ENCODE data around the gene PLIN3. TPM values are rescaled to one million over a fixed set of nuclear protein-coding genes. Genes with fewer than 3 reads are reported as not detected.

PLIN3 gene
- total and polyA plus RNA-seq, 2 donors (not counting 1 experiment from before 2014, with no cell fraction given) = 27.6 to 34.3 TPM

DNA sequence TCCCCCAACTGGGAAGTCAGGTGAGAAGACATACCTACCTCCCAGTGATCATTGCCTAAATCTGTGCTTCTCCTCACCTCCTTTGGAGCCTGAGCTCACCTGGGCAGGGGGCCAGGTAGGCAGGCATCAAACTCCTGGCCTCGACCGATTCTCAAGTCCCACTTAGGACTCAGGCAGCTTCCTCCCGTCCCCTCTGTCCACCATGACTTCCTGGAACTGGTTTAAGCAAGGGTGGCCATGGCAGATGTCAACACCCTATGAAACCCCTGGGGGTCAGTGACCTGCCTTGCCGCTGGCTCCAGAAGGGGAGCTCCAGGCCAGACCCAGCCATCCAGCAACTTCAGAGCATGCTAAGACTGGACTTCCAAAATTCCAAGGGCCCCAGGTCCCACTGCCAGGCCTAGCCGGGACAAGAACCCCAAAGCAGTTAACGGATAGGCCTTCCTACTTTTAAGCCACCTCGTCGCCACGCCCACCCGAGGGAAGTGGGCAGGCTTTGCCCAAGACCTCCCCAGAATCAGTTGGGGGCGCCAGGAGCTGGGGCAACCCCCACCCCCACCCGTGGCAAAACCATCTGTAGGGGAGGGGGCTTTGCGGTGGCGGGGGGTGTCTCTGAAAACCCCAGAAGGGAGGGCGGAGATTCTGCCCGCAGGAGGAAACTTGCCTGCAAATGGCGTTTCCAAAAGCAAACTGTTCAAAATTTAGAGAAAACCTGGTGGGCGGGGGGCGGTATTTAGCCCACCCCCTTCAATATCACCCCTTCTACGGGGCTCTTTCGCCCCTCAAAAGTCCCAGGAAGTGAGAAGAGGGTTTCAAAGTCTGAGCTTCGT lies 657 bp downstream of the PLIN3 start:
- CTCF ChIA-PET = interaction anchor here (0.7 to 13.6 kb wide), 15 partner anchors 8 to 182 kb away, joined by 3 to 219 read pairs (median 4); partner anchors contain the start of genes KDM4B, TICAM1 and UHRF1
- intact Hi-C loops (cut with micrococcal nuclease) = loop anchor here (2.0 to 5.0 kb wide), 3 partner anchors 55 to 395 kb away; partner anchors contain the start of genes HDGFL2 and KDM4B

More for the DNA sequence above, 657 bp downstream of the PLIN3 start:
- peak overlapping the region; percentile 56 to 77 for H3K27ac ChIP-seq (ENCODE audit: low read length in 2 of 2)
- Mint-ChIP-seq H3K9me3 (ENCODE audit: insufficient read depth) (no peaks in the 10 kb centered on the region), H3K4me3 (peak overlapping the region; percentile 88), H3K4me1 (peaks cover 23% of the 10 kb centered on the region), H3K27me3 (no peaks in the 10 kb centered on the region), H3K27ac (peak overlapping the region; percentile 82)
- H3K36me3 ChIP-seq (replicated peaks in 1 of 2; ENCODE audit: control extremely low read depth in 1 of 2, control insufficient read depth in 1 of 2, extremely low read depth in 1 of 2, insufficient read depth in 2 of 2, low read length in 1 of 2) = peaks cover 0 to 3% of the 10 kb centered on the region in 2 experiments
- POLR2A ChIA-PET = interaction anchor here (0.6 to 1.1 kb wide), 7 partner anchors 9 to 143 kb away, joined by 3 to 6 read pairs (median 3); partner anchors contain the start of genes FEM1A and KDM4B
- peak overlapping the region; percentile 66 to 87 (median 80) for H3K4me3 ChIP-seq (ENCODE audit: control extremely low read depth in 1 of 5, extremely low read depth in 1 of 5, insufficient read depth in 1 of 5, low read depth in 2 of 5, low read length in 4 of 5)
- peaks cover 11% of the 10 kb centered on the region for H3K79me2 ChIP-seq (ENCODE audit: control insufficient read depth, insufficient read depth, low read length)
- H2AFZ ChIP-seq (ENCODE audit: insufficient read depth, low read depth, low read length, poor library complexity, severe bottlenecking) = peak overlapping the region; percentile 77
- H3K9me3 ChIP-seq (ENCODE audit: control extremely low read depth in 1 of 3, control insufficient read depth in 2 of 3, insufficient read depth in 1 of 3, low read length in 2 of 3) = peaks cover 0 to 9% (median 0%) of the 10 kb centered on the region in 3 donors
- peaks cover 6 to 23% of the 10 kb centered on the region in 2 donors for H3K4me1 ChIP-seq (ENCODE audit: control insufficient read depth in 2 of 2, insufficient read depth in 2 of 2, low read length in 2 of 2)
- H4K20me1 ChIP-seq (ENCODE audit: control insufficient read depth, insufficient read depth, low read length, poor library complexity, severe bottlenecking) = no peaks in the 10 kb centered on the region
- ATAC-seq (ENCODE audit: low read depth) (no peak), DNase-seq (peak; percentile 69)
- peak overlapping the region; percentile 89 for H3K4me2 ChIP-seq (replicated peaks; ENCODE audit: low read depth, low read length, poor library complexity, severe bottlenecking)
- H3K27me3 ChIP-seq (replicated peaks in 1 of 4; ENCODE audit: control extremely low read depth in 1 of 4, control insufficient read depth in 3 of 4, insufficient read depth in 4 of 4, low read length in 3 of 4) = no peaks in the 10 kb centered on the region
- WGBS (ENCODE audit: insufficient coverage) = 2% methylated on average over 12 of the region's 22 CpGs
- TF ChIP-seq, protein P1, sequence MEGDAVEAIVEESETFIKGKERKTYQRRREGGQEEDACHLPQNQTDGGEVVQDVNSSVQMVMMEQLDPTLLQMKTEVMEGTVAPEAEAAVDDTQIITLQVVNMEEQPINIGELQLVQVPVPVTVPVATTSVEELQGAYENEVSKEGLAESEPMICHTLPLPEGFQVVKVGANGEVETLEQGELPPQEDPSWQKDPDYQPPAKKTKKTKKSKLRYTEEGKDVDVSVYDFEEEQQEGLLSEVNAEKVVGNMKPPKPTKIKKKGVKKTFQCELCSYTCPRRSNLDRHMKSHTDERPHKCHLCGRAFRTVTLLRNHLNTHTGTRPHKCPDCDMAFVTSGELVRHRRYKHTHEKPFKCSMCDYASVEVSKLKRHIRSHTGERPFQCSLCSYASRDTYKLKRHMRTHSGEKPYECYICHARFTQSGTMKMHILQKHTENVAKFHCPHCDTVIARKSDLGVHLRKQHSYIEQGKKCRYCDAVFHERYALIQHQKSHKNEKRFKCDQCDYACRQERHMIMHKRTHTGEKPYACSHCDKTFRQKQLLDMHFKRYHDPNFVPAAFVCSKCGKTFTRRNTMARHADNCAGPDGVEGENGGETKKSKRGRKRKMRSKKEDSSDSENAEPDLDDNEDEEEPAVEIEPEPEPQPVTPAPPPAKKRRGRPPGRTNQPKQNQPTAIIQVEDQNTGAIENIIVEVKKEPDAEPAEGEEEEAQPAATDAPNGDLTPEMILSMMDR (IDR thresholded peaks at IDR 0.05) = no peak
- TF ChIP-seq EZH2 (IDR thresholded peaks at IDR 0.05; ENCODE audit: borderline replicate concordance, insufficient read depth, low read depth, low read length, poor library complexity, severe bottlenecking) = no peak
- peak overlapping the region; percentile 82 for H3K9ac ChIP-seq (ENCODE audit: low read length)
